Measurements from ENCODE around the gene SYNE1.

SYNE1 gene

GRCh38 chr6:152267967-152268845 lies 369.0 kb downstream of the SYNE1 start:
- peak; percentile 59 for DNase-seq

GRCh38 chr6:152265651-152266050 lies 371.5 kb downstream of the SYNE1 start:
- DNase-seq = no peak

GRCh38 chr6:152263582-152263981 lies 373.6 kb downstream of the SYNE1 start:
- DNase-seq = no peak

GRCh38 chr6:152261179-152261578 lies 376.0 kb downstream of the SYNE1 start:
- no peak for DNase-seq

GRCh38 chr6:152259234-152259633 lies 377.9 kb downstream of the SYNE1 start:
- no peak for DNase-seq

DNA sequence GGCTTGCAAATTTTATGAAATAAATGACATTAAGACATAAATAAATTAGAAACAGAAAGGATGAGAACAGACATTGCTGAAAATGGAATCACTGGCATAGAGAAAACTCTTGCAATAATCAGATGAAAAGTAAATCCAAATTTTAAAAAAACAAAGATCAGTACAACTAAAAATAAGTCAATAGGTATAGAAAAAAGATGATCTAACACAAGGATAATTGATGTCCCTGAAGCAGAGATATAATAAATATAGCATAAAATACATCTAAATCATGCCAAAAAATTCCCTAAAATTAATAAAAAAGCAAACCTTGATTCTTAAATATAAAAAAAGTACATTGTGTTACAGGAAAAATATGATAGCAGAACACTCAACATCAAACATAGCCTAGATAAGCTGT lies 379.6 kb downstream of the SYNE1 start:
- DNase-seq = no peak

DNA sequence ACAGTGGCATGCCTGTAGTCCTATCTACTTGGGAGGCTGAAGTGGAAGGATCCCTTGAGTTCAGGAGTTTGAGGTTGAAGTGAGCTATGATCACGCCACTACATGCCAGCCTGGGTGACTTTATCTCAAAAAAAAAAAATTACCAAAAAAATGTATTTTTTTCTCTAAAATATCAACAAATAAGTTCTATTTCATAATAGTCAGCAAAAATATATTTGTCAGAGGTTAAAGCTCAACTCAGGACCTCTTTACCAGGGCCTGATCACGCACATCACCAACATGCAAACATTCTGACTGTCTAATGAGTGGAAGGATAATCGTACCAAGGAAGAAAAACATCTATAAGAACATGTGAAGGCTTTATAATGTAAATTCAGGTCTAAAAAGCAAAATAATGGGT lies 387.0 kb downstream of the SYNE1 start:
- DNase-seq = no peak

DNA sequence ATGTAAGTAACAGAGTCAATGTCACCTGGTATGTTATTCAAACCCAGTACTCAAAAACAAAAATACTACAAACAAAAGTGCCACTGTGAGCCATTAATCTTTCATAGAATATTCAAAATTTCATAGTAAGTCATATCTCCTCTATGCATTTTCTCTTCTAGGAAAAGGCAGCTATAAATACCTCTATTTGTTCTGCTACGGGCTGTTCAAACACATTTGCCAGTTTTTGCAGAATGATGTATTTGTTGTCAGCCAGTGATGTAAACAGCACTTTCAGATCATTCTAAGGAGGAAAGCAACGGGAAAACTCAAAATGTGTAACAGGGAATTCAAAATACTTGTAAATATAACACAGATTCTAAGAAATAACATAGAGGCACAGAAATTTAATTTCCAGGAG lies 388.2 kb downstream of the SYNE1 start:
- DNase-seq = no peak

GRCh38 chr6:152246554-152247337 lies 390.4 kb downstream of the SYNE1 start:
- no peak for DNase-seq

DNA sequence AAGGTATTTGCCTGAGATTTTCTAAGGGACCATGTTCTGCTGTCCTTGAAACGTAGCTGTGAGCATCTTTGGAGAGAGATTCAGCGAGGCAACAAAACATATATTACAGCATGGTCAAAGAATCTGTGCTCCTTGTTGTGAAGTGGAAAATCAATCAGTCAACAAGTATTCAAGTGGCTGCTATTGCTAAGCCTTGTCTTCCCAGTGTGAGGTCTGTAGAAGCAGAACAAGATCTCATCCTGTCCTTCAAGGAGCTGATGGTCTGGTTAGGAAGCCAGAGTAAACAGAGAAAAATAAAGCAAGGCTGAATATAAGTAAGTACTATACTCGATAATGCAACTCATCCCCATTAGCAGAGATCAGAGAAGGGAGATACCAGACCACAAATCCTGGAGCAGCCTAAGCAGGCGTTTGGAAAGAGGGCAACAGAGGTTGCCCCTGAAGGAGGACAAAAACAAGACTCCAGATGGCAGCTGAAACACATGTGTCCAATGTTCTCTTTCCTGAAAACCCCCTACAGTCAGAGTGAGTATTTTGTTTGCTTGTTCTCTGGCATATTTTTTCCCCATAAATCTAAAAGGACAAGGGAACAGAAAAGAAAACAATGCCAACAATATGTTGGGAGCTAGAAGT lies 392.0 kb downstream of the SYNE1 start:
- no peak for DNase-seq

- no peak for DNase-seq
These were observed 396.0 kb downstream of the SYNE1 start for GRCh38 chr6:152241013-152241766.

DNA sequence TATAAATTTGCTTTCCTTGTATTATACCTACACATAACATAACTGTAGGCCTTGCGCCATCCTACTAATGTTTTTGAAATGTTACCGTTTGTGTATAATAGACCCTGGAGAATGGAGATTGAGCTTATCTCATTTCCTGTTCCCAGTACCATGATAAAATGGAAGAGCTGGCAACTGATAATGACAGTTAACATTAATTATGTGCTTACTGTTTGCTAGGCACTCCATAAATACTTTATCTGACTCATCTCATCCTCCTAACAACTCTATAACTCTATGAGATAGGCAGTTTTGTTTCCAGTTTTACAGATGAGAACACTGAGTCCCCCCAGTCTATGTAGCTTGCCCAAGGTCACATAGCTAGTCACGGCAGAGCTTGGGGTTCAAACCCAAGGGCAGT lies 396.7 kb downstream of the SYNE1 start:
- no peak for DNase-seq

- no peak for DNase-seq
These were observed 400.6 kb downstream of the SYNE1 start for GRCh38 chr6:152236370-152237097.

DNA sequence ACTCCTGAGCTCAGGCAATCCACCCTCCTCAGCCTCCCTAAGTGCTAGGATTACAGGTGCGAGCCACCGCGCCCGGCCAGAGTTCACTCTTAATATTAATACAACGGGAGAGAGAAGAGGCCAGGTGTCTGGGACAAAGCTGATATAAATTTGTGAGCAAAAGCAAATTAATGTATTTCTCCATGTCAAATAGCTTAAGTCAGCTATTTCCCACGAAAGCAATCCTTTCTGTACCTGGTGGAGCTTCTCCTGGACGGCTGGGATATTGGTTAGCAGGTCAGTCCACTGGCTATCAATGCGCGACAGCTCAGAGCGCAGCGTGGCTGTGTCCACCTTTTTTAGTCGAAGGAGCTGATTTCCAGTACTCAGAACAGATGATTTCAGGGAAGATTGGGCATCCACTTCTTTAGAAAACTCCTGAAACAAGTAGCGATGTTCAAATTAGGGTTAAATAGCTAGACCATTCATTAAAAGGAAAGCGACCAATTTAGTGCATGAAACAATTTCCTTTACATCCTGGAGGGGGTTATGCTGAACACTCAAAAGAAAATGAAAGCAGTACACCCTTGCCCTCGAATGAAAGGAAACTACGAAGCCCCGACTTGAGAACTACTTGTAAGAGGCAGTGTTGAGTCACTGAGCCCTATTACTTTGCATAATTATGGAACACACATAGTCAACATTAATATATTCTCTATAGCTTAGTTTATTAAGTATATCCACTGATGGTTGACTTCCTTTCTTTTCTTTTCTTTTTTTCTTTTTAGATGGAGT lies 403.4 kb downstream of the SYNE1 start:
- no peak for DNase-seq

- DNase-seq = peak; percentile 82
These were observed 404.5 kb downstream of the SYNE1 start for GRCh38 chr6:152232501-152233151.

DNA sequence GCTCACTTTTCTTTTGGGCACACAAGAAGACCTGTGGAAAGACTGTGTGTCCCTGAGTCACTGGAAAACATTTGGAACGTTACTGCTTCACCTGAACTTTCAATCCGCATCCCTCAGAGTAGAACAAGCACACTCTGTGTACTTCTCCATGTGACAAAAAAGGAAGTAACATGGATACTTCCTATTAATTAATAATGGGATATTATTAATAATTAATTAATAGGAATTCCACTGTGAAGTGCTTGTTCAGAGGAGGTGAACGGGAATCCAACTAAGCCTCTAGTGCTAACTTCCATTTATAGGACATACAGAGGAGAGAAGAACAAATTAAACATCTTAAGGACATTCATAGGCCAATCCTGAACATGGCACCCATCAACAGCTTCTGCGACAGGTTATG lies 407.8 kb downstream of the SYNE1 start:
- no peak for DNase-seq

- DNase-seq = no peak
These were observed 411.0 kb downstream of the SYNE1 start for GRCh38 chr6:152226119-152226518.

DNA sequence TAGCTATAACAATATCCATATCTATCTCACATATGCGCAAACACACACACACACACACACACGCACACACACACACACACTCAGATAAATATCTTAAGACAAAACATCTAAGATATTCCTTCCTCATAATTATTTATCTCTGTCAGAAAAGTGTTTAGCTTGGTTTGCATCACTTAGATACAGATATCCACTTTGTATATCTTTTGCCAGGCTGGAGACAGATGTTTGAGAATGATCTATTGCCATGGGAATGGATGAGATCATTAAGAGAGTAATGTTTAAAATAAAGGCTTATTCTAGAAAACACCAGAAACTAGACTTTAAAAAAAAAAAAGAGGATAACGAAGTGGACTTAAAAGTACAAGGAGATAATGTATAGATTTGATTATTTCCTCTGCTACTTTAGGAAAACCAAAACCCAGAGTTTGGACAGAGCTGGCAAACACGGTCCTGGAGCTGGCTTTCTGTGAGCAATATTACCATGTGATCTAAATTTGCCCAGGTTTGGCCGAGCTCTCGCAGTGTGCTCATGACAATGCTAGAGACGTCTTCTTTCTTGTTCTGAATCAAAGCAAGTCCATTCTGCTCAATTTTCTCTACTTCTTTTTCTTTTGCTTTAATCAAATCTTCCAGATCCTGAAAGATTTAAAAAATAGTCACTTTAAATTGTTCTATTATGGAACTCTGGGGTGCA lies 411.8 kb downstream of the SYNE1 start:
- no peak for DNase-seq

DNA sequence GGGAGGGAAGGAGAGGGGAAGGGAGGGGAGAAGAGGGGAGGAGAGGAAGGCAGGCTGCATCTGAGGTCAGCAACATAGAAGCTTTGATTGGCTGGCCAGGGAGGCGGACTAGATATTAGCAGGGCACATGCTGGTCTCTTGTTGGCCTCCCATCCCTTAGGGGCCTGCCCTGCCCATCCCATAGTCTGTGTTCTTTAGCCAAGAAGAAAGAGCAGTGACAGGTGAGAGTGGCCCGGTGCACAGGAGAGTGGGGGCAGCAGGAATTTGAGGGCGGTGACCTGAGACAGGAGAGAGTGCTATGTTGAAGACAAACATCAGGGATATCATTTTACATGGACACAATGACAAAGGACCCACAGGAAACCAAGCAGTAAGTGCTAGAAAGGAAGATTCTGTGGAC lies 413.5 kb downstream of the SYNE1 start:
- DNase-seq = no peak
